ENCODE measurements around the gene MRPL54.

MRPL54 gene

DNA sequence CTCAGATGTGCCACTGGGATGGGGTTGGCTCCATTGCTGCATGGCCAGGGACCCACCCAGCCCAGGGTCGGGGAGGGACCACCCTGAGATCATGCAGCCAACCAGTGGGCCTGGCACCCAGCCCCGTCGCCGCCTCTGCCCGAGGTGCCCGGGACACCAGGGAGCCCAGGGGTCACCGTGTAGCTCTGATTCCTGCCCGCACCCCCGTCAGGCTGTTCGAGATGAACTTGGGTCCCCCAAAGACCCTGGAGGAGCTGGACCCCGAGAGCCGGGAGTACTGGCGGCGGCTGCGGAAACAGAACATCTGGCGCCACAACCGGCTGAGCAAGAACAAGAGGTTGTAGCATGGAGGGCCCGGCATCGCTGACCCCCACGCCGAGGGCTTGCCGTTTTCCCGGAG is 4.6 kb downstream of the MRPL54 start:
- no peak for DNase-seq (ENCODE audit: low read depth in 1 of 2, low spot score in 1 of 2)
- in situ Hi-C loops (cut with HindIII; ENCODE audit: low pct_unique_long_range_greater_than_20kb, low sequenced_read_pairs), result no loop called here
- TF ChIP-seq JUND (IDR thresholded peaks at IDR 0.05; ENCODE audit: low read depth), result no peak

DNA sequence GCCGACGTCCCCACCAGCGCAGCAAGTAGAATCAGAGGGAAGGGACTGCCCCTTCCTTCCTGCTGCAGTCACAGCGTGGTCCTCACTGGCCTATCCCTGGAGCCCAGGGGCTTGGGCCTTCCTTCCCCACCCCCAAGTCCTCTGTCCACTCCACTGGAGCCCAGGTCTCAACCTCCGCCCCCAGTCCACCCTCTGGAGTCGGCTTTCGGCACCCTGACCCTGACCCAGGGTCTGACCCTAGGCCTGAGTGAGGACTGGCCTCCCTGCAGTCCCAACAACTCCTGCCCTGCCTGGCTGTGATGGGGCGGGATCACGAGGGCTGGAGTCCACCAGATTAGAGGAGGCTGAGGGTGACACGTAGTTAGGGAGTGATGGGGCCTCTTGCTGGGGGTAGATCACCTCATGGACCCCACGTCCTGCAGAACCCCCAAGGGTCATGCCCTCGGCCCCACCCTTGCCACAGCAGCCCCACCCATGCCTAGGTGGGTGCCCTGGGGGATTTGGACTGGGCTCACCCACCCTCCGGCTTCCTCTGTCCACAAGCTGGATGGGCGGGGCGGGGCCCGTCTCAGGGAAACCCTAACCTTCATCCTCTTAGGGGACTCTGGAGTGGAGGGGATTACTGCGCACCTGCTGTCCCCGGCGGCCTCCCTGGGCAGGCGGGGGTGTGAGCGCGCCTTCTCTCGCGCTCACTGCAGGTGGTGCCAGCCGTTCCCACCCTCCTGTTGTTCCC is 5.7 kb downstream of the MRPL54 start:
- TF ChIP-seq JUND (IDR thresholded peaks at IDR 0.05; ENCODE audit: low read depth), result no peak
- DNase-seq (ENCODE audit: low read depth in 1 of 2, low spot score in 1 of 2), result no peak
- in situ Hi-C loops (cut with HindIII; ENCODE audit: low pct_unique_long_range_greater_than_20kb, low sequenced_read_pairs), result no loop called here

DNA sequence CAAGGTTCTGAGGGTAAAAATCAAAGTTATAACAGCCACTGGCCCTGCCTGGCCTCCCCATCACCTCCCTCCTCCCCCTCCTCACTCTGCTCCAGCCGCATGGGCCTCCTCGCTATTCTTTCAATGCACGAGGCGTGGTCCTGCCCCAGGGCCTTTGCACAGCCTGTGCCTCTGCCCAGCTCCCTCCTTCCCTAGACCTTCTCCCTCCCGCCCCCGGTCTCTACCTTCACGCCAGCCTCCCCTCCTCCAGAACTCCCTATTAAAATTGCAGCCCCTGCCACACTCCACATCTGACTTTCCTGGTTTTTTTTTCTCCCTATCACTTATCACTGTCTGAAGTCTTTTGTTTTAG is 6.2 kb downstream of the MRPL54 start:
- TF ChIP-seq JUND (IDR thresholded peaks at IDR 0.05; ENCODE audit: low read depth), result no peak
- in situ Hi-C loops (cut with HindIII; ENCODE audit: low pct_unique_long_range_greater_than_20kb, low sequenced_read_pairs), result no loop called here

DNA sequence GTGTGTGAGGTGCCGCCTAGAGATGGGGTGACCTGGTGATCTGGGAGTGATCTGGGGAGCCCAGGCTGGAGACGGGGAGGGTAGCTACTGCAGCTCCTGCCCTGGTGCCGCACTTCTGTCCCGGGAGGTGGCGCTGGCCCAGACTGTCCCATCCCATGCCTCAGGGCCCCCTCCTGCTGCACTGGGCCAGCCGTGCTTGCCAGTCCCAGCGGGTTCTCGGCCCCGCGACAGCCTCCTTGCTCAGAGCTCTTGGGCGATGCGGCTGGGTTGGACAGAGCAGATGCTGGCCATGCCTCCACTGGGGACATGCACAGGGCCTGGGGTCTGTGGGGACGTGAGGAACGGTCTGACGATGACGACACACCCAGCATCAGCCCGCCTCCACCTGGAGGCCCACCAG is 7.0 kb downstream of the MRPL54 start:
- DNase-seq (ENCODE audit: low read depth in 1 of 2, low spot score in 1 of 2), result no peak
- in situ Hi-C loops (cut with HindIII; ENCODE audit: low pct_unique_long_range_greater_than_20kb, low sequenced_read_pairs), result no loop called here
- TF ChIP-seq JUND (IDR thresholded peaks at IDR 0.05; ENCODE audit: low read depth), result no peak

More for the DNA sequence above, 6.2 kb downstream of the MRPL54 start:
- no peak for DNase-seq (ENCODE audit: low read depth in 1 of 2, low spot score in 1 of 2)

DNA sequence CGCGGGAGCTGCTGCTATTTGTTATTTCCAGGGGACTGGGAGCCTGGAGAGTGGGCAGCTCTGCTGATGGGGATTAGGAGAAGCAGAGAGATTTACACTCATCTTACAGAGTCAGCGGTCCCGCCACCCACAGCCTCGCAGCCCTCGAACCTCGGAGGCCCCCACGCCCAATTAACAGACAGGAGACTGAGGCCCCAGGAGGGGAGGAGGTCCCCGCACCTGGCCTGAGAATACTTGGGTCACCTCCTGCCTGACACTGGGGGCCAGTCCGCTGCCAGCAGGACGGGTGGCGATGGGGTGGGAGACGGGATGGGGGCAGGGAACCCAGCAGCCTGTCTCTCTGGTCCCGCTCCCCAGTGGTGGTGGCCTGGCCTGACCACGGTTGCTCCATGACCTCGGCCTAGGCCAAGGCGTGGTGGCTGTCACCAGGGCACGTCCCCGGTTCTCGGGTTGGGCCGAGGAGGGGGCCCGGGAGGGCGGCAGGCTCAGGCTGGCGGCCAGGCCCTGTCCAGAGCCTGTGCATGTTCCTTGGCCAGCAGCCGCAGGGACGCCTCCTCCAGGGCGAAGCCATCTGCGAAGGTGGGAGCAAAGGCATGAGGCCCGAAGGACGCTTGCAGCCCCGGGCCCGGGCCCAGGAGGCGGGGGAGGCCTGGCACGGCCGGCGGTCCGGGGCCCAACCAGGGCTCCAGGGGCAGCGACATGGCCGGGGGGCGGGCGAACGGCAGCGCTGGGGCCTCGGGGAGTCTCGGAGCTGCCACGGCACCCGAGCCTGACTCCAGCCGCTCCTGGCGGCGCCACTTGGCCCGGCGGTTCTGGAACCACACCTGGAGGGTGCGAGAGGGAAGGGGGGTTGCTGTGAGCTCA is 7.9 kb downstream of the MRPL54 start:
- in situ Hi-C loops (cut with HindIII; ENCODE audit: low pct_unique_long_range_greater_than_20kb, low sequenced_read_pairs), result no loop called here
- no peak for DNase-seq (ENCODE audit: low read depth in 1 of 2, low spot score in 1 of 2)
- no peak for TF ChIP-seq JUND (IDR thresholded peaks at IDR 0.05; ENCODE audit: low read depth)

DNA sequence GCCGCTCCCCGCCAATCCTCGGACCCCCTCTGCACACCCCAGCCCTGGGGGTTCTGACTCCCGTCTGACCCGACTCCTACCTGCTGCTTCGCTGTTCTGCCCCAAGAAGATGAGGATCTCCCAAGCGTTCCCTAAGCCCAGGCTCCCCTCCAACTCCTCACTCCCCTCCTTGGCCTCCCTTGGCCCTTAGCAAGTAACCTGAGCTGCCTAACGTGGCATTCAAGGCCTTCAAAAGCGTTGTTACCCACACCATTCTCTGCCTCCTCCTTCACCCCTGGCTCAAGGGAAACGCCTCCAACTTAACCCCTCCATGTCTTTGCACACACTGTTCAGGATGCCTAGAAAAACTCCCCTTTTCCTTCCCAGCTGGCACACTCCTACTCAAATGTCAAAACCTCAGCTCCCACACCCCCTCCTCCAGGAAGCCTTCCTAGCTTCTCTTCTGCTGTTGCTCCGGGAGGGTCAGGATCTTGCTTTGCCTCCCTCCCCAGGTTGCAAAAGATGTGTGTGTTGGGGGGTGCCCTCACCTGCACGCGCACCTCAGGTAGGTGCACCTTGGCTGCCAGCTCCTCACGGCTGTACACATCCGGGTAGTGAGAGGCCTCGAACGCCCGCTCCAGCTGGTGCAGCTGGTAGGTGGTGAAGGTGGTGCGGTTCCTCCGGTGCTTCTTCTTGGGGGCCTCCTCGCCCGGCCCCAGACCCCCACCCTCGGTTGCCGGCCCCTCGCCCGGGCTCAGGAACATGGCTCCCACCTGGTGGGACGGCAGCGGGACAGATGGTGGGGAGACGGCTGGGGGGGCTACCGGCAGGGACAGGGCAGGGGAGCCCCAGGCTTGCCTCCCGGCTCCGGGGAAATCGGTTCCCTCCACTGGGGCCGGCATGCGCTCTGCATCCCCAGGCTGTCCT is 8.8 kb downstream of the MRPL54 start:
- no peak for TF ChIP-seq JUND (IDR thresholded peaks at IDR 0.05; ENCODE audit: low read depth)
- in situ Hi-C loops (cut with HindIII; ENCODE audit: low pct_unique_long_range_greater_than_20kb, low sequenced_read_pairs), result no loop called here
- no peak for DNase-seq (ENCODE audit: low read depth in 1 of 2, low spot score in 1 of 2)

DNA sequence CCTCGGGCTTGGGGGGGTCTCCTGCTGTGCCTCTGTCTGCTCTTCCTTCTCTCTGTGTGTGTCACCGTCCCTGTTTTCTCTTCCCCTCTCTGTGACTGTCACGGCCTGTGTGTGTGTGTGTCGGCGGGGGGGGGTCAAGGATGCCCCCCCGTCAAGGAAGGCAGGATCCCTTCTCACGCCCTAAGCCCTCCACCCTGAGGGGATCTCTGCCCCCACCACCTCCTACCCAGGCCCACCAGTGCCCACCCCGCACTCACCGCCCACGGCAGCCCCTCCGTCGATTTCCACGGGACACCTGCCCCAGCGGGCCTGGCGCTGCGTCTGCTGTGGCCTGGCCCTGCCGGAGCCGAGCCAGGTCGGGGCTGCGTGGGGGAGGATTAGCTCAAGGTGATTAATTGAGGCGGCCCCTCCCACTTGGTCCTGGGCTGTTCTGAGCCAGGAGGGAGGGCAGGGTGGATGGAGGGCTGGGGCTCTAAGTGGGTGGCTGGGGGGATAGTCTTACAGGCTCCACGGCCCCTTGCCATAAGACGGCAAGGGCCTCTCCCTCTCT is 9.5 kb downstream of the MRPL54 start, which contains the start of gene RAX2:
TSS of gene RAX2 (minus strand) at position 323 of the 550 bp plus-strand sequence. CDS start 486 bp downstream, outside the sequence.
- in situ Hi-C loops (cut with HindIII; ENCODE audit: low pct_unique_long_range_greater_than_20kb, low sequenced_read_pairs), result no loop called here
- no peak for DNase-seq (ENCODE audit: low read depth in 1 of 2, low spot score in 1 of 2)
- TF ChIP-seq JUND (IDR thresholded peaks at IDR 0.05; ENCODE audit: low read depth), result no peak

DNA sequence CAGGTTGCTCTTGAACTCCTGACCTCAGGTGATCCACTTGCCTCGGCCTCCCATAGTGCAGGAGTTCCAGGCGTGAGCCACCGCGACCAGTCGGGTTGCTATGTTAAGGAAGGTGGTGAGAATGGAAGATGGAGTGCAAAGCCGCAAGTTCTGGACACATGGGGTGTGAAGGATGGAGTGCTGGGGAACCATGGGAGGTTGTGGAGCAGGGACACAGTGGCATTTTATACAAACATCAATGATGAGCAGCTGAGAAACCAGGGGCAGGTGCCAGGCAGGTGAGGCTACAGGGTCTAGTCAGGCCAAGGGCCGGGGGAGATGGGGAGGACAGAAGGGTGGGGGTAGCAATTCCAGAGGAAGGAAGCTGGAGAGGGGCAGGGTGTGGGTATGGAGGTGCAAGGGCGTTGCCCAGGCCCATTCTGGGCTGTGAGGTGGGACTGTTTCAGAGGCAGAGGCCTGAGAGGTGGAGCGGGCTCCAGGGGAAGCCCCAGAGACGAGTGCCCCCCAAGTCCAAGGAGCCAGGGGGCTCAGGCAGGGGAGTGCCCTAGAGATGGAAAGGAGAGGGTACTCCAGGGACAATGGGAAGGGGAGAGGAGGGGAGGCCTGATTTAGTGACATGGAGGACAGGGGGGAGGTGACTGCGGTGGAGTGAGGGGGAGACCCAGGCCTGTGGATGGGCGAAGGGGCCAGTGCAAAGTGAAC is 11.5 kb downstream of the MRPL54 start:
- no peak for TF ChIP-seq JUND (IDR thresholded peaks at IDR 0.05; ENCODE audit: low read depth)
- in situ Hi-C loops (cut with HindIII; ENCODE audit: low pct_unique_long_range_greater_than_20kb, low sequenced_read_pairs), result no loop called here
- no peak for DNase-seq (ENCODE audit: low read depth in 1 of 2, low spot score in 1 of 2)

DNA sequence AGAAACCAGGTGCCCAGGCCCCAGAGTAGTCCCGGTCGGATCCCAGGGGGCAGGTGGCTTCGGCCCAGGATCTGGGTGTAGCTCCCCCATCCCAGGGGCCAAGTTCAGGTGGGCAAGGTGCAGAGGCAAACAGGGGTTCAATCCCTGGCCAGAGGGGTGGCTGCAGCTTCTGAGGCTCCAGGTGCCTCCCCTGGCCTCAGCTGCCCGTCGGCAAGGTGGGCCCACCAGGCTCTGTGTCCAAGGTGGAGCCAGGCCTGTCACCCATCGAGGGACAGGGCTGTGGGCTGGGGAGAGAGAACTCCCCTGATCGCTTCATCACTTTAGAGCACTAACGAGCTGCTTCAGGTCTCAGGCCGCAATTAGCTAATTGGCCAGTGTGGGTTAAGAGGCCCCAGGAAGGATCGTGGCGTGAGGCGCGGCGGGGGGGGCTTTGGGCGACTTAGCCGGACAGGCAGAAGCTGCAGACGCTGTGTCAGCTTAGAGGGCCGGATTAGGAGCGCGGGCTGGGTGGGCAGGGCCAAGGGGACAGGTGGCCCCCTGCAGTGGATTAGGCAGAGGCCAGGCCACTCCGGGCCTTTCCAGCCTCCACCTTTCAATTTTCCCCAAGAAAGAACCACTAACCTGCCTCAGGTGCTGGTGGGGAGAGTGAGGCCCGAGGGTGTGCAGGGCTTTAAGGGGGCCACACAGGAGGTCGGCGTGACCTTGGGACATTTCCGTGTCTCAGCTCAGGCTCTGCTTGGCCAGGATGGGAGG is 12.3 kb downstream of the MRPL54 start:
- DNase-seq (ENCODE audit: low read depth in 1 of 2, low spot score in 1 of 2), result no peak

DNA sequence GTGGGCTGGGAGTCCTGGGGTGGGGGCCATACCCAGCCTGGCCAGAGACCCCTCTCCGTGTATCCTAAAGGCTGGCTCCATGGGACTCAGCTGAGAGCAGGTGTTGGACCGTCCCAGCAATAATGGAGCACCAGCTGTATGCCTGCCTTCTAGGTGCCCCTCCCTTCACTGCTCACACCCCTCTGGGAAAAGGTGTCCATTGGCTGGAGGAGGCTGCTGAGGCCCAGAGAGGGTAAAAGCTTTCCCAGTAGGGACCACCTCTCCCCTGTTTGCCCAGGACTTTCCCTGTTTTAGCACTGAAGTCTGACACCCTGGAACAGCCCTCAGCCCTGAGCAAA is 12.9 kb downstream of the MRPL54 start:
- no peak for TF ChIP-seq JUND (IDR thresholded peaks at IDR 0.05; ENCODE audit: low read depth)
- in situ Hi-C loops (cut with HindIII; ENCODE audit: low pct_unique_long_range_greater_than_20kb, low sequenced_read_pairs), result no loop called here
- DNase-seq (ENCODE audit: low read depth in 1 of 2, low spot score in 1 of 2), result no peak

More for the DNA sequence above, 12.3 kb downstream of the MRPL54 start:
- no peak for TF ChIP-seq JUND (IDR thresholded peaks at IDR 0.05; ENCODE audit: low read depth)
- in situ Hi-C loops (cut with HindIII; ENCODE audit: low pct_unique_long_range_greater_than_20kb, low sequenced_read_pairs), result no loop called here

DNA sequence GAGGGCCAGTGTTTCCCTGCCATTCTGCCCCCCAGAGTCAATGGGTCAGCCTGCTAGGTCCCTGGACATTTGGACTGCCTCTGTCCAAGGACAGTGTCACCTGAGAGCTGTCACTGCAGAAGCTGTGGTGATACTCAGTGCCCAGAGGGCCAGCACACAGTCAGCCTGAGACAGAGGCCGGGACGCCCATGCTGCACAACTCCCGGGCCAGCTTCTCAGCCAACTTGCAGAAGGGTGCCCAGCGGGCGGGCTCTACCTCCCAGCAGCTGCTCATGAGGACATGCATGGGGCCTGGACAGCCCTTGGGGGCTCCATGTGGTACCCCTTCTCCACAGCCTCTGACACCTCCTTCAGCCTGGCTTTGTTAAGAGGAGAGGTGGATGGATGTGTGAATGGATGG is 13.3 kb downstream of the MRPL54 start:
- in situ Hi-C loops (cut with HindIII; ENCODE audit: low pct_unique_long_range_greater_than_20kb, low sequenced_read_pairs), result no loop called here
- DNase-seq (ENCODE audit: low read depth in 1 of 2, low spot score in 1 of 2), result no peak
- TF ChIP-seq JUND (IDR thresholded peaks at IDR 0.05; ENCODE audit: low read depth), result no peak

Measured in T47D (cell line).